Activated naive CD8-positive, alpha-beta T cell treated with anti-CD3 and anti-CD28 coated beads, Interleukin-2, amount 10 ng/mL, durations not matched to agents 7 days and 5 days (primary cell): Measurements from ENCODE around the gene COL21A1. TPM values are rescaled to one million over a fixed set of nuclear protein-coding genes. Genes with fewer than 3 reads are reported as not detected.
"Not testable (repeated sequence)": the region's sequence is repeated elsewhere in the genome, so short reads cannot be mapped to it uniquely, and the experiment has no call there.

Experiments used
- ATAC-seq: fragments of 150-1000 bp; cut with Tn5 transposase; one replicate; pipeline ENCODE4 v1.10.0; 2021; ENCODE audit warnings: low read depth, moderate library complexity
- POLR2A ChIA-PET: fragments of 350-600 bp; sonication (Branson Sonifier 250); formaldehyde crosslinking; loops from one replicate; lab custom pipeline; 2021; ENCODE audit warnings: antibody characterized with exemption; lab: Charles Lee
- DNase-seq: peaks from one replicate; pipeline ENCODE4 v3.0.0; 2021
- H3K27ac Mint-ChIP-seq: one replicate; pipeline ENCODE4 v1.8.0; 2022; ENCODE audit warnings: mild to moderate bottlenecking, mixed read lengths
- H3K27me3 Mint-ChIP-seq: one replicate; pipeline ENCODE4 v1.8.0; 2022; ENCODE audit warnings: mild to moderate bottlenecking, moderate library complexity, mixed read lengths
- H3K36me3 Mint-ChIP-seq: one replicate; pipeline ENCODE4 v1.8.0; 2021; ENCODE audit warnings: mild to moderate bottlenecking, mixed read lengths
- H3K4me1 Mint-ChIP-seq: one replicate; pipeline ENCODE4 v1.8.0; 2021; ENCODE audit warnings: mixed read lengths
- H3K4me3 Mint-ChIP-seq: one replicate; pipeline ENCODE4 v1.8.0; 2022; ENCODE audit warnings: mild to moderate bottlenecking, moderate library complexity, mixed read lengths
- H3K9me3 Mint-ChIP-seq: one replicate; pipeline ENCODE4 v1.8.0; 2021; ENCODE audit warnings: mixed read lengths
- total RNA-seq, 2 experiments: library from RNA; stranded (reverse); gene quantifications; one replicate each; pipeline ENCODE4 v1.2.3, GENCODE V29; 2021

Gene COL21A1
- total RNA-seq, 2 experiments from 2014 or later, result not detected

DNA sequence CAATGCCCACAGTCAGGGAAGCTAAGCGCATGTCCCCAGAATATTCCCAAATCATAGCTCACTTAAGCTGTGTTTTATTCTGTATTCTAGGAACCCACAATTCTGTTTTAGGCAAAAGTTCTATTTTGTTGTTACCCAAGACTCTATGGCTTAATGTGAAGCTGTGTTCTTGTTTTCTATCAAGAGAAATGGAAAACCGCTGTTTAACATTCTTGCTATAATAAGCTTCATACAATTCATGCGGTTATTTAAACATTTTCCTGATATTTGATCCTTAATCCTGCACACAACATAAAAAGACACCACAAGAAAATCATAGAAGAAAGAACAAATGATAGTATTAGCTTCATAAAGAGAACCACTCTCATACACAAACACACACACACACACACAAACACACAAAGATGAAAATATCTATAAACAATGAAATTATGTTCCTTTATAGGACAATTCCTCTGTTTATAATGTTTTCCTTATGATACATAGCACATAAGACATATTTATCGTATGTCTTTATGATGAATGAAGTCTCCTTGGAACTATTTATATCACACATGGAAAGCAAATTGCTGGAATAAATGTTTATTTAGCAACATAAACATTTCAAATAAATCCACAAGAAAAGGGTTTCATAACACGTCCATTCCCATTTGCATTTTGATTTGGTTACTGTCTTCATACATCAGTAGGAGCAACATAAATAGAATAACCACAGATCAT is 16.4 kb upstream of the COL21A1 start:
- H3K9me3 Mint-ChIP-seq, result no peaks in the 10 kb centered on the region
- H3K4me3 Mint-ChIP-seq, result no peak overlapping the region
- H3K36me3 Mint-ChIP-seq, result no peaks in the 10 kb centered on the region
- no peaks in the 10 kb centered on the region for H3K27me3 Mint-ChIP-seq
- no peaks in the 10 kb centered on the region for H3K4me1 Mint-ChIP-seq
- POLR2A ChIA-PET, result no interaction called here
- H3K27ac Mint-ChIP-seq, result no peak overlapping the region
- DNase-seq, result no peak
- no peak for ATAC-seq

DNA sequence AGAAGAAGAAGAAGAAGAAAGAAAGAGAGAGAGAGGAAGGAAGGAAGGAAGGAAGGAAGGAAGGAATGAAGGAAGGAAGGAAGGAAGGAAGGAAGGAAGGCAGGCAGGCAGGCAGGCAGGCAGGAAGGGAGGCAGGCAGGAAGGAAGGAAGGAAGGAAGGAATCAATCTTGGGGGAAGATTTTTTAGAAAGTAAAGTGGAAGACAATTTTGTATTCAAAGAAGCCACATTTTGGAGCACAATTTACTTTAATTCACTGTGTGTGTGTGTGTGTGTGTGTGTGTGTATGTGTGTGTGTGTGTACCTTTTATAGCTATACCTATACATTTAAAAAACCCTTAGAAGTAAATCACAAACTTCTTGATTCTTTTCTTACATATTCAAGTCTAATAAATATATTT is 13.2 kb upstream of the COL21A1 start:
- H3K4me3 Mint-ChIP-seq, H3K27ac Mint-ChIP-seq, DNase-seq, H3K4me1 Mint-ChIP-seq, H3K36me3 Mint-ChIP-seq, POLR2A ChIA-PET, H3K9me3 Mint-ChIP-seq, ATAC-seq, H3K27me3 Mint-ChIP-seq: not testable (repeated sequence)

DNA sequence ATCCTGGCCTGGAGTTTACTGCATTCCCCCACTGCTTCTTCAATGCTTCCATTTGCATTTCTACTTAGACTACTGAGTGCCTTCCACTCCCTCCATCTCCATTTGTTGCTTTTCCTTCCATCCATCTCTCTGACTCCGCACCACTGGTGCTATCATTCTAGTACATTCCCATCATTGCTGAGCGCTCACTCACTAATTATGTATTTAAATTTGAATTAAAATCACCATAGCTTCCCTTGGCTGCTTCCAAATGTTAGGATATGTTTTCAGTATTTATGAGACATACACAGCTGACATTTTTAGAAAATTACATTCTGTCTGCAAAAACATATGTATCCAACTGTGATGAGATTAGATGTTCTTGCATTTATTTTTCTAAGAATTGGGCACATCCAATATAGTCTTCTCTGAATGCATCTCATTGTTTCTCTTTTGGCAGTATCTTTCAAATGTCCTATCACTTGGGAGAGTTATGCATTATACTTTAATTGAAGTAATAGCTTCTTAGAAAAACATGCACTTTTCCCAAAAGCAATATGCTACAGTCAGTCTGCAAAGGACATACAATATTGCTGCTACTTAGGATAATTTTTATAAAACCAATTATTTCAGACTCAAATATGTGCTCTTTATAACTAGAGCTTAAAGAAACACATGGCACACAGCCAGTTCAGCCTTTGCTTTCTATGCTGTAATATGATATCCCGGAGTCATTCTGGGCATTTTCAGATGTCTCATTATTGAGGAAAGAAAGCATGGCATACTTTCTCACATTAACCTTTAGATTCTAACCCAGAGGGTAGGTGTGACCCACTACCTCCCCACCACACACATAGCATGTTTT is 12.1 kb upstream of the COL21A1 start:
- POLR2A ChIA-PET, result no interaction called here

DNA sequence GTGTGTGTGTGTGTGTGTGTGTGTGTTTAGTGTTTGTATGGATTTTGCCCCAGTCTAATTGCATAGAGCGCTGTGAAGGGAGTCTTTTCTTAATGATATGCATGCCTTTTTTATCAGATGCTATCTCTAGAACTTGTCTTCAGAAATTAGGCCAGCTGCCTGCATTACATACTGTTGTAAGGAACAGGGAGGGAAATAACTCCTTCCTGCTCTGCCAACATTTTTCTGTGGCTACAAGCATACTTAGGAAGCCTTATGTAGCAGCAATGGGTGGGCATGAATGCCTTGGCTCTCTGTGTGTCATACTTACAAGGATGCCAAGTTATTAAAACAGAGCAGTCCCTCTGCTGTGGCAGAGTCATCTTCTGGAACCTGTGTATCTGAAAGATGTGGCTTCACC is 8.0 kb upstream of the COL21A1 start:
- no peaks in the 10 kb centered on the region for H3K36me3 Mint-ChIP-seq
- H3K4me3 Mint-ChIP-seq, result no peak overlapping the region
- ATAC-seq, result no peak
- no peaks in the 10 kb centered on the region for H3K27me3 Mint-ChIP-seq
- H3K4me1 Mint-ChIP-seq, result no peaks in the 10 kb centered on the region
- H3K9me3 Mint-ChIP-seq, result no peaks in the 10 kb centered on the region
- no peak overlapping the region for H3K27ac Mint-ChIP-seq
- no peak for DNase-seq
- POLR2A ChIA-PET, result no interaction called here

More for the DNA sequence above, 12.1 kb upstream of the COL21A1 start:
- H3K9me3 Mint-ChIP-seq, result no peaks in the 10 kb centered on the region
- ATAC-seq (no peak), DNase-seq (no peak)
- no peaks in the 10 kb centered on the region for H3K27me3 Mint-ChIP-seq
- no peaks in the 10 kb centered on the region for H3K4me1 Mint-ChIP-seq
- H3K27ac Mint-ChIP-seq, result no peak overlapping the region
- no peak overlapping the region for H3K4me3 Mint-ChIP-seq
- H3K36me3 Mint-ChIP-seq, result no peaks in the 10 kb centered on the region

DNA sequence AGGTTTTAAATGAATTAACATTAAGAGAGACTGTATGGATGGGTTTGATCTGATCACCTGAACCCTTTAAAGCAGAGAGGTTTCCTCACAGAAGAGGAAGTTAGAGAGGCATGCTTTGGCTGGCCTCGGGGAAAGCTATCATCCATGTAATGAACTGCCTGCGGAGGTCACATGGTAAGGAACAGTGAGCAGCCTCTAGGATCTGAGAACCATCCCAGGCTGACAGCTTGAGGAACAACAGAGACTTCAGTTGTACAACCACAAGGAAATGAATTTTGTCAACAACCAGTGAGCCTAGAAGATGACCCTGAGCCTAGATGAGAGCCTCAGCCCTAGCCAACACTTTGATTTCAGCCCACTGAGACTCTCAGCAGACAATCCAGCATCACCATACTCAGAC is 2.9 kb upstream of the COL21A1 start:
- no peak overlapping the region for H3K27ac Mint-ChIP-seq
- no peak overlapping the region for H3K4me3 Mint-ChIP-seq
- H3K4me1 Mint-ChIP-seq, result no peaks in the 10 kb centered on the region
- no peaks in the 10 kb centered on the region for H3K9me3 Mint-ChIP-seq
- POLR2A ChIA-PET, result no interaction called here
- ATAC-seq (no peak), DNase-seq (no peak)
- no peaks in the 10 kb centered on the region for H3K36me3 Mint-ChIP-seq
- peaks cover 3% of the 10 kb centered on the region for H3K27me3 Mint-ChIP-seq

DNA sequence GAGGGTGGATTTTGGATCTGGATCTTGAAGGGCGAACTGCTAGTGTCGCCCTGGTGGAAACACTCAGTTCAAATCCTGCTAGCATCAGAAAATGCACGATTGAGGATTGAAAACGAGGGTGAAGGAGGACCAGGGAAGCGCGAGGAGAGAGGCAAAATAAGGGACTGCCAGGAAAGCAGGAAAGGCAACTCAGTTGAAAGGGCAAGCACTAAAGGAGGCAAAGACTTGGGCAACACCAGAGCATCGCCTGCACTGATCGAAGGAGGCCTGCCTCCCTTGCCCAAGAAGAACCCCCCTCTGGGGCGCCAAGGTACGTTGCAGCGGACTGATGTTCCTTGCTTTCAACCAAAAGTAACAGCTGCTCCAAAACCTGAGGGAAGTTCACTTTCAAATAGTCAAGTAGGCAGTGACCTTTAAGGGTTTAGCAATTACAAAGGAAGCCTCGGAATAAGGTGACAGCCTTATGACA is 308 bp upstream of the COL21A1 start:
- Mint-ChIP-seq H3K27ac (no peak overlapping the region), H3K36me3 (no peaks in the 10 kb centered on the region), H3K4me1 (no peaks in the 10 kb centered on the region), H3K9me3 (no peaks in the 10 kb centered on the region), H3K4me3 (no peak overlapping the region), H3K27me3 (peaks cover 3% of the 10 kb centered on the region)
- no peak for ATAC-seq
- no peak for DNase-seq
- POLR2A ChIA-PET, result no interaction called here

DNA sequence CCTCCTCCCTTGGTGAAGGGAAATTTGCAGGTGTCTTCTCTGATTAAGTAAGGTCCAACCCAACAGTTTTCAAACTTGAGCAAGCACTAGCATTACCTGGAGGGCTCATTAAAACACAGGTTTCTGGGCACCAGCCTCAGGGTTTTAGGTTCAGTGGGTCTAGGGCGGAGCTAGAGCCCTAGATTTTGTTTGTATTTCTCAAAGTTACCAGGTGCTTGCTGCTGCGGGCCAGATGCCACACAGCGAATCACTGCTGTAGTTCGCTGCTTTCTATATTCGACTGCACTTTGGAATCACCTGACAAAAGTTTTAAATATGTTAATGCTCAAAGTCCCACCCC is 869 bp downstream of the COL21A1 start:
- ATAC-seq (no peak), DNase-seq (no peak)
- H3K4me1 Mint-ChIP-seq, result no peaks in the 10 kb centered on the region
- no peaks in the 10 kb centered on the region for H3K9me3 Mint-ChIP-seq
- H3K4me3 Mint-ChIP-seq, result no peak overlapping the region
- POLR2A ChIA-PET, result no interaction called here
- H3K27me3 Mint-ChIP-seq, result peaks cover 3% of the 10 kb centered on the region
- H3K36me3 Mint-ChIP-seq, result no peaks in the 10 kb centered on the region
- no peak overlapping the region for H3K27ac Mint-ChIP-seq

DNA sequence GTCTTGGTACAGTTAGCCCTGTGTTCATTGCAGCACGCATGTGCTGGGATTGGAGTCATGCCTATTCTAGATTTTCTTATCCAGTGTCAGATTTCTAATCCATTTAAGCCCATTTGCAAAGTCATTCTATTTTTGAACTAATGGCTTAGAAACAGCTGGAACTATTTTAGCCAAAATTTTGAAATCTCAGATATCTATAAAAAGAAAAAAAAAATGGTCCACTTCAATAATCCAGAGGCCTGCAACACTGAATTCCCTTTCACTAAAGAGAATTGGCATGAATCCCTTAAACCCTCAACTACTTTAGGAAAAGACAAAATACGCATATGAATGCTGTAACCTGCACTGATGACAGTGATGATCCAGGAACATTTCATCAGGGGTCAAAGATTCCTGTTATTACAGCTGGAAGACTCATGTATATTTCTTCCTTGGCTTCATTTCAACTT is 1.5 kb downstream of the COL21A1 start:
- Mint-ChIP-seq H3K4me1 (no peaks in the 10 kb centered on the region), H3K27ac (no peak overlapping the region), H3K4me3 (no peak overlapping the region), H3K27me3 (peaks cover 3% of the 10 kb centered on the region), H3K36me3 (no peaks in the 10 kb centered on the region), H3K9me3 (no peaks in the 10 kb centered on the region)
- ATAC-seq, result no peak
- POLR2A ChIA-PET, result no interaction called here
- no peak for DNase-seq

DNA sequence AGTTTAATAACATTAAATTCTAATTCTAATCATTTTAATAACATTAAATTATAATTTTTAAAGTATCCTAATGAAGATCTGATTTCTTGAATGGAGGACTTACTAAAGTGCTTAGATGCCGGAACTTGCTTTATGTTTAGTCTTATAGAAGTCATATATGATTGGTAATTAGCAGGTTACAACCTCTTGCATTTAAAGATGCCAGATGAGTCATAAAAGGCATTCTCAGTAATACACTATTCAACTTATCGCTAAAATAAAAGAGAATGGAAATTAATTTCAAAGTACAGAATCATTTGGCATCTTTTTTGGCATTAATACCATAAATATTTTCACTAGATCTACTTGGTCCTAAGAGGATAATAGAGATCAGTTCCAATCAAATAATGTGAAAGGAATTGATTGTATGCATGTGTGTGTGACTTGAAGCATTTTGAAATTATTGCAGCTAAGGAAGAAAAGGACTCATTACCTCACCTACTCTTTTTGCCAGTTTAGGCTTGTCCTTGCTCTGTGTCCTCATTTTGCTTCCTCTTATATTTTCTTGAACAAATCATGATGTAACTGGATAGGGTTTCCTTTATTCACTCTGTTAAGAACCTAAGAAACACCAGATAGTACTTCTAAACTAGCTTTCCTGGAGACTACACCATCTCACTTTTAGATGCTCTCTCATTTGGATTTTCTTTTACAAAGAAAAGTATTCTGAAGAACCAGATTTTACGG is 2.7 kb downstream of the COL21A1 start:
- H3K27ac Mint-ChIP-seq, result no peak overlapping the region

DNA sequence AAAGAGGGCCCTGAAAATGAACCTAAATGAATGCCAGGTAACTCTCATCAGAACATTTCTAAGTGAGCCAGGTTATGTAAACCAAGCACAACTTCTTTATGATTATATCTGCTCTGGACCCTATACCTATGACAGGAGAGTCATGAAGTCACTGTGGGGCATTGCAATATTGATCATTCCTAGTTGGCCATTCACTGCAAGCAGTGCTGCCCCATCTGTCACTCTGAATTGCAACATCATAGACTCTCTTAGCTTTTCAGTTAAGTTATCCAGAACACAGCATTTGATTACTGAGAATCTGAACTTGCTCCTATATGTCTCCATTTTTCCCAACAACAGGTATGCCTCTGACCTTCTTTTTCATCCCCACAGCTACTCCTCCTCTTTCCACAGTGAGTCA is 3.3 kb downstream of the COL21A1 start:
- Mint-ChIP-seq H3K36me3 (no peaks in the 10 kb centered on the region), H3K27ac (no peak overlapping the region), H3K4me3 (no peak overlapping the region), H3K4me1 (no peaks in the 10 kb centered on the region), H3K9me3 (no peaks in the 10 kb centered on the region), H3K27me3 (peaks cover 3% of the 10 kb centered on the region)
- DNase-seq, result no peak
- ATAC-seq, result no peak
- POLR2A ChIA-PET, result no interaction called here

More for the DNA sequence above, 2.7 kb downstream of the COL21A1 start:
- no peak for DNase-seq
- POLR2A ChIA-PET, result no interaction called here
- no peaks in the 10 kb centered on the region for H3K36me3 Mint-ChIP-seq
- ATAC-seq, result no peak
- no peak overlapping the region for H3K4me3 Mint-ChIP-seq
- H3K4me1 Mint-ChIP-seq, result no peaks in the 10 kb centered on the region
- H3K9me3 Mint-ChIP-seq, result no peaks in the 10 kb centered on the region
- H3K27me3 Mint-ChIP-seq, result peaks cover 3% of the 10 kb centered on the region

DNA sequence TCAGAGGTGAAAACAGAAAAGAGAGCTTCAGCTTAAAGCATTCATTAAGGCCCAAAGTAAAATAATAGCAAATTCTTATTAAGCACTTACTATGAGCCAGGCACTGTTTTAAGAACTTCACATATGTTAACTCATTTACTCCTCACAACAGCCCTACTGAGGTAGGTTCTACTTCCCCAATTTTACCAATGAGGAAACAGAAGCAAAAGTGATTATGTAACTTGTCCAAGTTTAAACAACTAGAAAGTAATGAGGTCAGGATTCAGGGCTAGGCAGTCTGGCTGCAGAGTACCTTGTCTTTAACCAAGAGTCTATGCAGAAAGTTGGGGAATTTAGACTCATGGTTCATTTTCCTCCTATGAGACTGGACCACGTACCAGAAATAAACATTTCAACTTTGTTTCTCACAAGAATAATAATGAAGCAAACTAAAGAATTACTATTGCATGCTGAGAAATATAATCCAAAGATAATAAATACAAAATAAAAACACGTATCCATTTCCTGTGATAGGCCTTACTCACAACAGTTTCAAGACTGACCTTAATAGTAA is 3.8 kb downstream of the COL21A1 start:
- DNase-seq (no peak), ATAC-seq (no peak)
- no peaks in the 10 kb centered on the region for H3K36me3 Mint-ChIP-seq
- no peaks in the 10 kb centered on the region for H3K9me3 Mint-ChIP-seq
- no peaks in the 10 kb centered on the region for H3K4me1 Mint-ChIP-seq
- peaks cover 3% of the 10 kb centered on the region for H3K27me3 Mint-ChIP-seq
- no peak overlapping the region for H3K4me3 Mint-ChIP-seq
- no peak overlapping the region for H3K27ac Mint-ChIP-seq
- POLR2A ChIA-PET, result no interaction called here

DNA sequence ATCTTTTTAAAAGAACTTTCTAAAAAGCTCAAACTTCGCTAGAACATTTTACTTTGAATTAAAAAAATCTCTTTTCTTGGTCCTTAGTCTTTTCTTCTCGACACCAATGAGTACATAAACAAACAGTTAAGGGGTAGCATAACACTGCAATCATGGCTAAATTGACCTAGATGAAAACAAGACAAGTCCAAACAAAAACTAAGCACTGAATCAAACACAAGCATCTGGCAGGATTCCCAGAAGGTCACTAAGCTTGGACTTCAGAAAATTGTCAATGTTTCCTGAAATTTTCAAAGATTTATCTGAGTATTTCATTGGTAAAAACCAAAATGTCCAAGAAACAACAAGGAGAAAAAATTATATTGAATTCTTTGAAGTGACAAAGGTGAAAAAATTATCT is 5.0 kb downstream of the COL21A1 start:
- Mint-ChIP-seq H3K36me3 (no peaks in the 10 kb centered on the region), H3K27ac (no peak overlapping the region), H3K4me3 (no peak overlapping the region), H3K4me1 (no peaks in the 10 kb centered on the region), H3K27me3 (peaks cover under 1% of the 10 kb centered on the region), H3K9me3 (no peaks in the 10 kb centered on the region)
- POLR2A ChIA-PET, result no interaction called here
- no peak for ATAC-seq
- DNase-seq, result no peak

DNA sequence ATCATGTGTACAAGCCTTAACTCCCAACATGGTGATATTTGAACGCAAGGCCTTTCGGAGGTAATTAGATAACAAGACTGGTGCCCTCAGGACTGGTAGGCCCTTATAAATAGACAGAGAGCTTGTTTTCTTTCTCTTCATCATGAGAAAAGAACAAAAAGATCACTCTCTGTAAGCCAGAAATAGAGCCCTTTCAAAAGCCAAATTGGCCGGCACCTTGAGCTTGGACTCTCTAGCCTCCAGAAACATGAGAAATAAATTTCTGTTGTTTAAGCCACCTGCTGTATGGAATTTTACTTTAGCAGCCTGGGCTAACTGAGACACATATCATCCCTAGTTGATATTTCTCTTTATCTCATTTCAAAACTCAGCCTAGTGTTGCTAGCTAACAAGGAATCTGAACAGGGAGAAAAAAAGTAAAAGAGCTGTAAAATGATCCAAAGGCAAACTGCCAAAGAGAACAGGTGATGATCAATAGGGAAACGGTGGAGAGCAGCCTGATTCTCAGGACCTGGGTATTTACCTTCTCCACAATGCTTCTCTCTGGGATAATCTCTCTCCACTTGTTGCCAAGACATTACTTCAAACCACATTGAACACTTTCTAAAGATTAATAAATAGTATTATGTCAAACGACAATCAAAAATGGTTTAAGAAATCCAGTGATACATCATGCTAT is 6.1 kb downstream of the COL21A1 start:
- no peaks in the 10 kb centered on the region for H3K4me1 Mint-ChIP-seq
- no peak for DNase-seq
- no peak overlapping the region for H3K27ac Mint-ChIP-seq
- no peaks in the 10 kb centered on the region for H3K9me3 Mint-ChIP-seq
- no peak overlapping the region for H3K4me3 Mint-ChIP-seq
- no peaks in the 10 kb centered on the region for H3K27me3 Mint-ChIP-seq
- no peaks in the 10 kb centered on the region for H3K36me3 Mint-ChIP-seq
- ATAC-seq, result no peak
- POLR2A ChIA-PET, result no interaction called here
